Lung (tissue), 12 donors: ENCODE data around the gene TNIK. TPM values are rescaled to one million over a fixed set of nuclear protein-coding genes. Genes with fewer than 3 reads are reported as not detected.

Source experiments
- ATAC-seq: fragments of 200-7000 bp; cut with Tn5 transposase; one replicate; pipeline ENCODE4 v1.9.1; 2020; ENCODE audit warnings: moderate number of reproducible peaks; ENCODE audit not compliant: insufficient read depth, low FRiP score
- DNase-seq, 3 donors: peaks; one replicate each; pipeline ENCODE4 v3.0.0-alpha.2; 2013 to 2017
- H3K27ac ChIP-seq, 2 donors: one replicate each; pipeline ENCODE4 v1.5.1; 2013; ENCODE audit warnings: mild to moderate bottlenecking in 2 of 2, moderate library complexity in 2 of 2, control low read depth in 1 of 2, inconsistent platforms in 1 of 2, low read depth in 1 of 2, low read length in 1 of 2
- H3K27me3 ChIP-seq, 3 donors: one replicate each; pipeline ENCODE4 v1.5.1; 2013; ENCODE audit warnings: low read length in 2 of 3; ENCODE audit not compliant: control insufficient read depth in 3 of 3, insufficient read depth in 3 of 3
- H3K36me3 ChIP-seq, 4 donors: one replicate each; pipeline ENCODE4 v1.5.1; 2013; ENCODE audit warnings: low read length in 4 of 4, mild to moderate bottlenecking in 1 of 4, moderate library complexity in 1 of 4; ENCODE audit not compliant: control insufficient read depth in 4 of 4, insufficient read depth in 4 of 4
- H3K4me1 ChIP-seq, 5 donors: one replicate each; pipeline ENCODE4 v1.5.1; 2013; ENCODE audit warnings: low read length in 5 of 5, mild to moderate bottlenecking in 2 of 5, moderate library complexity in 1 of 5; ENCODE audit not compliant: control insufficient read depth in 5 of 5, insufficient read depth in 5 of 5
- H3K4me3 ChIP-seq: one replicate; pipeline ENCODE4 v1.5.1; 2013; ENCODE audit warnings: mild to moderate bottlenecking, control low read depth, moderate library complexity
- H3K9ac ChIP-seq, 2 donors: one replicate each; pipeline ENCODE4 v1.5.1; 2013; ENCODE audit warnings: low read length in 2 of 2, control low read depth in 1 of 2; ENCODE audit not compliant: insufficient read depth in 1 of 2
- H3K9me3 ChIP-seq, 4 donors: one replicate each; pipeline ENCODE4 v1.5.1; 2013; ENCODE audit warnings: low read length in 3 of 4, mild to moderate bottlenecking in 1 of 4, moderate library complexity in 1 of 4; ENCODE audit not compliant: control insufficient read depth in 4 of 4, insufficient read depth in 3 of 4
- CTCF ChIP-seq: IDR thresholded peaks from 2 replicates; pipeline ENCODE4 v1.5.1; 2012; ENCODE audit warnings: mild to moderate bottlenecking; ENCODE audit errors: control extremely low read depth, extremely low read depth
- WGBS, 2 donors: extraction: QIAGEN DNeasy Blood & Tissue Kit; methylation state at CpG; one replicate each; pipeline ENCODE4 v1.1.7; 2013; 5-methylcytosine and 5-hydroxymethylcytosine counted together
- polyA plus RNA-seq, 2 donors: library from polyadenylated mRNA; stranded (reverse); fragments of 200-250 nt; gene quantifications; one replicate each; pipeline ENCODE4 v1.2.1, GENCODE V29; 2013
- total RNA-seq, 2 donors: library from RNA; depleted of rRNA in 1 of 2; stranded (reverse); fragments of >200 nt in 1 of 2; gene quantifications; one replicate each; pipeline ENCODE4 v1.2.1, GENCODE V29; 2014 to 2021
- donor health status: control.
- donor health status: control.
- donor health status: Bipolar disorder and iron deficiency.
- donor health status: healthy.
- donor health status: DM: yes; HTN: yes; CAD: no.

Gene TNIK
- total and polyA plus RNA-seq, 4 donors = 9.4 to 36.3 (median 14.3) TPM

DNA sequence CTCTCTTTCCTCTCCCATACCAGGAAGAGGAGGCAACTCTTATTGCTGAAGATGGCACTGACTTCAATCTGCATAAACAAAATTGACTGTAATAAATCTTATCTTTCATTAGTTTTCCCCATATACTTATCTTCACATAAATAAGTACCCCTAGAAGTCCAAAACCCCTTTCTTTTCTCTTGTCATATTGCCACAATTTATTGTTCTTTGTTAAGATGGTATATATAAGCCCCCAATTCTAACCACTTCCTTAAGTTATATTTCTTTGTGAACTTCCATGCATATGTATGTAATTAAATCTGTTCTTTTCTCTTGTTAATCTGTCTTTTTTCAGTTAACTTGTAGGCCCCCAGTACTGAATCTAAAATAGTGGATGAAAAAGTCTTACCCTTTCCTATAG is 68.8 kb downstream of the TNIK start:
- no peak for TF ChIP-seq CTCF
- no peak for ATAC-seq
- no peaks in the 10 kb centered on the region for H3K9me3 ChIP-seq

GRCh38 chr3:171390051-171390941 is 69.9 kb downstream of the TNIK start:
- no peak for TF ChIP-seq CTCF
- no peak for ATAC-seq
- H3K27me3 ChIP-seq = no peaks in the 10 kb centered on the region
- 94% methylated on average over 9 of the region's 9 CpGs for WGBS, 2 donors
- H3K9me3 ChIP-seq = no peaks in the 10 kb centered on the region
- H3K9ac ChIP-seq = no peak overlapping the region
- H3K36me3 ChIP-seq = no peaks in the 10 kb centered on the region
- H3K27ac ChIP-seq = no peak overlapping the region
- H3K4me1 ChIP-seq = peaks cover 0 to 29% (median 7%) of the 10 kb centered on the region in 5 donors
- H3K4me3 ChIP-seq = no peak overlapping the region
- DNase-seq = no peak

More for the DNA sequence above, 68.8 kb downstream of the TNIK start:
- Histone ChIP-seq H3K27ac (no peak overlapping the region), H3K36me3 (no peaks in the 10 kb centered on the region), H3K4me1 (peaks cover 0 to 31% (median 10%) of the 10 kb centered on the region in 5 donors), H3K27me3 (no peaks in the 10 kb centered on the region), H3K9ac (no peak overlapping the region), H3K4me3 (no peak overlapping the region)
- no peak for DNase-seq

DNA sequence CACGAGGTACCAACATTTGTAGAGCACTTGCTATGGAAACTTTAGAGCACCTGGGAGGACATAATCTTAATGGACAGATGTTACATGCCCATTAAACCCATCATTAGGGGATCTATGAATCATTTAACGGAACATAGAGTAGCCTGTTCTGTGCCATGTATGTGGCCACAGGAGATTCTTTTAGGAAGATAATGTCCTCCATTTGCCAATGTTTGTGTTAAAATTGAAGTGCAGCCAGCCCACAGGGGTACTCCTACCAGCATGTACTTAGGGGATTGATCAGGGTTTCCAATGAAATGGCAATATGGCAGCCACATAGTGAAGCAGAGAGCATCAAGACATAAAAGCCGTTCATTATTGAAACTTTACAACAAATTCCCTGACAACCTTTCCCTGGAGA is 70.7 kb downstream of the TNIK start:
- TF ChIP-seq CTCF = no peak
- 59 to 79% methylated on average over 3 of the region's 3 CpGs for WGBS, 2 donors

DNA sequence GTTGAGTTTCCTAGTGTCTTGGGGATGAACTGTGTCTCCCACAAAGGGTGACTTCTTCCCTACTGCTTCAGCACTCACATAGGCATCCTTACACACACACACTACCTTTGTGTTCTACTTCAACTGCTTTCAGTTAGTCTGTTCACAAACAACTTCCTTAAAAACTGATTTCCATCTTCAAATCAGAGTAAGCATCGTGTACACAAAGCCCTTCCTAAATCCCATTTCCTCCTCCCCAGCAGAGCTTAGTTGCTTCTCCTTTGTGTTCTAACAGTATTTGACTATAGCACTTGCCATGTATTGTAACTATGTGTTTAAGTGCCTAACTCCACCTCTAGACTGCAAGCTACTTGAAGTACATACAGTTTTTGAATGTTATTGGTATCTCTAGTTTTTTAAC is 71.7 kb downstream of the TNIK start:
- Histone ChIP-seq H3K4me3 (no peak overlapping the region), H3K9me3 (no peaks in the 10 kb centered on the region), H3K9ac (no peak overlapping the region), H3K27ac (no peak overlapping the region), H3K4me1 (peaks cover 0 to 31% (median 7%) of the 10 kb centered on the region in 5 donors), H3K36me3 (no peaks in the 10 kb centered on the region), H3K27me3 (no peaks in the 10 kb centered on the region)
- DNase-seq (no peak), ATAC-seq (no peak)
- no peak for TF ChIP-seq CTCF
- 26 to 42% methylated on average over 1 of the region's 1 CpG for WGBS, 2 donors

More for the DNA sequence above, 70.7 kb downstream of the TNIK start:
- Histone ChIP-seq H3K4me1 (peaks cover 0 to 29% (median 7%) of the 10 kb centered on the region in 5 donors), H3K27ac (no peak overlapping the region), H3K9ac (no peak overlapping the region), H3K4me3 (no peak overlapping the region), H3K9me3 (no peaks in the 10 kb centered on the region), H3K36me3 (no peaks in the 10 kb centered on the region), H3K27me3 (no peaks in the 10 kb centered on the region)
- no peak for ATAC-seq
- DNase-seq = no peak
